PC-3 (cell line): ENCODE data around the gene AGBL1.

Experiments
- CTCF ChIP-seq: fragments of 300-600 bp; sonication (generic); conservative IDR thresholded peaks from 2 replicates; pipeline ENCODE4 v1.5.1; 2017; ENCODE audit warnings: antibody characterized with exemption, low read depth, mild to moderate bottlenecking, low read length
- EZH2phosphoT487 ChIP-seq: fragments of 300-600 bp; sonication (generic); IDR thresholded peaks from 2 replicates; pipeline ENCODE4 v1.6.1; 2018; ENCODE audit warnings: mild to moderate bottlenecking, antibody characterized with exemption, low read length, borderline replicate concordance

DNA sequence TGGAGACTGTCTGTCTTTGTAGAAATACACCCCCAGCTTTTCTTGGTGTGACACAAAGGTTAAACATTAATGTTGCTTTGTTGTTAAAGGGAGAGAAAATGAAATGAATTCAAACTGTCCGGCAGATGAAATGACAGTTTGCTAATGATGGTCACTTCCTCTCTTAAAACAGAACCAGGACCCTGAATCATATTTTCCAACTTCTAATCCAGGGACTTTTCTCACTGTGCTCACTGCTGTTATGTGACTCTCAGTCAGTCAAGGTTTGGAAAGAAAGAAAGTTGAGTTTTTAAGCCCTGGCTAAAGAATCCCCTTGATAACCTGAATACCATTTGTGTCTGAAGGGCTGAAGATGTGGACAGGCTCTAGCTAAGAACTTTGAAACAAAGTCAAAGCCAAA, 215.8 kb downstream of the AGBL1 start:
- TF ChIP-seq CTCF = no peak
- TF ChIP-seq EZH2phosphoT487 = no peak
